UCSD-AML1 (cell line): ENCODE data around the gene APCDD1L.
"Not testable (repeated sequence)": the region's sequence is repeated elsewhere in the genome, so short reads cannot be mapped to it uniquely, and the experiment has no call there.

Source experiments
- DNase-seq: peaks from one replicate; lab custom pipeline; 2025; ENCODE audit not compliant: unreplicated experiment; lab: John Stamatoyannopoulos, UW

APCDD1L gene

DNA sequence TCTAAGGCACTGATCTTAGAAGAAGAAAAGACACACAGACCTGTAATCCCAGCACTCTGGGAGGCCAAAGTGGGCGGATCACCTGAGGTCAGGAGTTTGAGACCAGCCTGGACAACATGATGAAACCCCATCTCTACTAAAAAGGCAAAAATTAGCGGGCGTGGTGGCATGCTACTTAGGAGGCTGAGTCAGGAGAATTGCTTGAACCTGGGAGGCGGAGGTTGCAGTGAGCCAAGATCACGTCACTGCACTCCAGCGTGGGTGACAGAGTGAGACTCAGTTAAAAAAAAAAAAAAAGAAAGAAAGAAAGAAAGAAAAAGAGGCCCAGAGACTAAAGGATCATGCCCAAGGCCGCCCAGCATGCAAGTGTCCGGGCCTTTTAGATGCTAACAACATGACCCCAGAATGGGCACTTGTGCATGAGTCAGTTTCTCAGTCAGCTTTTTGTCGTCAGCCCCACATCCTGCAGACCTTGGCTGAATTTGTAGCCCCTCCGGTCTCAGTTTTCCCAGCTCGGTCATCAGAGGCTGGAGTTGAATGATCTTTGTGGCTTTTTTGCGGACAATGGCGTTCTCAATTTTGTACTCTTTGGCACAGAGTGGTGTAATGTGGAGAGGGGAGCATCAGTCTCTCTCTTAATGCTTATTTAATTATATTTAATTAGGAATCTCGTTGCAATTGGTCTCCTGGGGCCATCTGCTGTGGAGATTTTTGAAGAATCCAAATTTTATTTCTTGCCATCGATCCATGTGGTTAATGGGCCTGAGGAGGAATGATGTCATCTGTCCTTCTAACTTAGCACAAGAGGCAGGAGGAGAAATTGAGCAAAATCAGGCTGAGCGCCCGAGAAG lies 30.6 kb upstream of the APCDD1L start:
- DNase-seq = no peak

DNA sequence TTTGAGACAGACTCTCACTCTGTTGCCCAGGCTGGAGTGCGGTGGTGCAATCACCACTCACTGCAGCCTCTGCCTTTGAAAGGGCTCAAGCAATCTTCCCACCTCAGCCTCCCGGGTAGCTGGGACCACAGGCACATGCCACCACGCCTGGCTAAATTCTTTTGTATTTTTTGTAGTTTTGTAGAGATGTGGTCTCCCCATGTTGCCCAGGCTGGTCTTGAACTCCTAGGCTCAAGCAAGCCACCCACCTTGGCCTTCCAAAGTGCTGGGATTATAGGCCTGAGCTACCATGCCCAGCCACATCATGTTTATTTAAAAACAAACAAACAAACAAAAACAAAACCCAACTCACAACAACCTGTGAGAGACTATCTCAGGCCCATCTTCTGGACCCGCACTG lies 29.7 kb upstream of the APCDD1L start:
- no peak for DNase-seq

- DNase-seq = no peak
Observed at GRCh38 chr20:58544286-58544685, 29.1 kb upstream of the APCDD1L start.

DNA sequence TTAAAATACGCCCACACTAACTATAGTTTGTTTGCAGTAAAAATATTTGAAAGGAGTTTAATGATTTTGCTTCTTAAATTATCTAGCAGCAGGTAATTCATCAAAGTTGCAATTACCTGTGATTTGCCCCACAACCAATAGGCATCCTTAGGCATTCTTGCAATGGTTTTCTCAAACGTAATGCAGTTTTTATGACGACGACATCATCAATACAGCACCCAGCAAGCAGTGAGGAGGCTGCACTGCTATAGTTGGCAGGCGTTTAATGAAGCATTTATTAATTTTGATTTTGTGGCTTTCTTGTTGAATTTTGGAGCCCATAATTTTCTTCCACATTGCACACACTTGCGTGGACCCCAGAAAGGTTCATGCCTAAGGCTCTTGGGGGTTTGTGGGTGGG lies 28.1 kb upstream of the APCDD1L start:
- no peak for DNase-seq

DNA sequence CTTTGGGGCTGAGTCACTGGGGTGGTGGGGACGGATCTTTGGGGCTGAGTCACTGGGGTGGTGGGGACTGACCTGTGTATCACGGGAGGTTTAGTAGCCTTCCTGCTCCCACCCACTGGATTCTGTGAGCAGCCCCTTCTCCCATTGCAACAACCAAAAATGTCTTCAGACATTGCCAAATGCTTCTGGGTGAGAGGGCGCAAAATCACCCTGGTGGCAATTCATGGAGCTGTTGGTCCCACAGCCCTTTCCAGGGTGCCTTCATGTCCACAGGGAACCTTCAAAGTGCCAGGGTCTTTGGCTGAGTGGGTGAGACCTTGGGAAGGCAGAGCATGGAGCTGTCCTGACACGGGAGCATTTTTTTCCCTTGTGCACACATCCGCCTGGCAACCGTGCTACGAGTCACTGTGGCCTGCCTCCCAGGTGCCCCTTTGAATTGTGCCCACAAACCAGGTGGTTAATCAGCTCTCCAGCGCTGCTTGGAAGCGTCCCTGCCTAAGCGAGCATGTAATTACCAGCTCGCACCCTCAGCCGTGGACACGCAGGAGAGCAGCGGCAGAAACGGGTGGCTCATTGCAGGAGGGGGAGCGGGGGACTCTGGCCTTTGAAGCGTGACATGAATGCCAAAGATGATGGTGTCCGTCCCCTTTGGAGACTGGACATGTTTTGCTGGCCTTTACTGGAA lies 27.4 kb upstream of the APCDD1L start:
- DNase-seq = no peak

DNA sequence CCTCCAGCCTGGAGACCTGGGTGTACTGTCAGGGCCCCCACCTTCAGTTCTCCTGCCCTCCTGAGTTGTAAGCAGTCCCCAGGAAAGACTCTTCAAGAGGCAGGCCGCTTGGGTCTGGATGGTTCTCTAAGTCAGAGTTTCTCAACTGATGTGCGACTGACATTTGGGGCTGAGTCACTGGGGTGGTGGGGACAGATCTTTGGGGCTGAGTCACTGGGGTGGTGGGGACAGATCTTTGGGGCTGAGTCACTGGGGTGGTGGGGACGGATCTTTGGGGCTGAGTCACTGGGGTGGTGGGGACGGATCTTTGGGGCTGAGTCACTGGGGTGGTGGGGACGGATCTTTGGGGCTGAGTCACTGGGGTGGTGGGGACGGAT lies 26.8 kb upstream of the APCDD1L start:
- not testable (repeated sequence) for DNase-seq

GRCh38 chr20:58538752-58539151 lies 23.6 kb upstream of the APCDD1L start:
- no peak for DNase-seq

DNA sequence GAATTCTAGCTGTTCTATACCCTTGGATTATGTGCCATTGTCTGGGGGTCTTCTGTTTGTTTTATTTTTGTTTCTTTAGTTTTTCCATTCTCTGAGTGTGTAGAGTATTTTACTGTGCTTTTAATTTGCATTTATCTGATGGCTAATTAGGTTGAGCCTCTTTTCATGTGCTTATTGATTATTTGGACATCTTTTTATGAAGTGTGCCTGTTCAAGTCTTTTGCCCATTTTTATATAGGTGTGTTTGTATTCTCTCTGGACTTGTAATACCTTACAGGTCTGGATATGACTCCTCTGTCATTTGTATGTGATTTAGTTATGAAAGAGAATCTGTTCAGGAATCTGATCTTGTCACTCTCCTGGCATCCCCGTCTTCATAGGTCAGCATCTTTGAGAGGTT lies 22.6 kb upstream of the APCDD1L start:
- no peak for DNase-seq

DNA sequence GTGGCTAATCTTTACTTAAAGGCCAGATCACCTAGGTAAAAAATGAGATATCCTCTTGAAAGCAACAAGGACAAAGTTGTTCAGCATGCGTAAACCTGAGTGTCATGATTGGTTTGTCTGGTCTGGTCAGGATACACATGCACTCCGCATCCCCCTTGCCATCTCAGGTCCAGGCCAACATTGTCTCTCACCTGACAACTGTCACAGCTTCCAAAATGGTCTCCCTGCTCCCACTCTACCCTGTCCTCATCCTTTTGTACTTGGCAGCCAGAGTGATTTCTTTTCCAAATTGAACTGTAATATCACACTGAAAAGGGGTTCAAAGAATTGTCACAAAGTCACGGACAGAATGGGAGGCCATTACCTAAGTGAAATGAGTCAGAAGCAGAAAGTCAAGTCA lies 21.1 kb upstream of the APCDD1L start:
- no peak for DNase-seq

DNA sequence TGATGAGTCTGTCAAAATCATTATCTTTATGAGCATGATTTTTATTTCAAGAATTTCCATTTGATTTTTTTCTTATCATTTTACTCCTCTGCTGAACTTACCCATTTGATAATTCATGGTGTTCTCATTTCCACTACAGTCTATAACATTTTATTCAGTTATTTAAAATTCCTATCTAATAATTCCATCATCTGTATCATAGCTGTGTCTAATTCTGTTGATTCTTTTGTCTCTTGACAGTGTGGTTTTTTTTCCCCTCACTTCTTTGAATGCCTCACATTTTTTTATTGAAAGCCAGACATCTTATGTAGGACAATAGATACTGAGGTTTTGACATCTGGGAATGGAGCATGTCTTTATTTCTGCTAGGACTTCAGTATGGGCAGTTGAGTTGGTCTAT lies 16.5 kb upstream of the APCDD1L start:
- no peak for DNase-seq

DNA sequence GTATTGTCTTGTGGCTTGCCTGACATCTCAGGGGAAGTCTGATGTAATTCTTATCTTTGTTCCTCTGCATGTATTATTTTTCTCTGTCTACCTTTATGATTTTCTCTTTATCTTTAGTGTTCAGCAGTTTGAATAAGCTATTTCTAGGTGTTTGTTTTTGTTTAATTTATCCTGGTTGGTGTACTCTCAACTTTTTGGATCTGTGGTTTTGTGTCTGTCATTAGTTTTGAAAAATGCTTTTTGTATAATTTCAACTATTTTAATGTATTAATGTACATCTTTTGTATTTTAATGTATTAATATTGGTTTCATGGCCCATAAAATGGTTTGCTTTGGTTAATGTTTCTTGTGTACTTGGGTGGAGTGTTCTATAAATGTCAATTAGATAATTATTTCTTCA lies 15.9 kb upstream of the APCDD1L start:
- DNase-seq = no peak

- DNase-seq = no peak
Observed at GRCh38 chr20:58528412-58528811, 13.2 kb upstream of the APCDD1L start.

DNA sequence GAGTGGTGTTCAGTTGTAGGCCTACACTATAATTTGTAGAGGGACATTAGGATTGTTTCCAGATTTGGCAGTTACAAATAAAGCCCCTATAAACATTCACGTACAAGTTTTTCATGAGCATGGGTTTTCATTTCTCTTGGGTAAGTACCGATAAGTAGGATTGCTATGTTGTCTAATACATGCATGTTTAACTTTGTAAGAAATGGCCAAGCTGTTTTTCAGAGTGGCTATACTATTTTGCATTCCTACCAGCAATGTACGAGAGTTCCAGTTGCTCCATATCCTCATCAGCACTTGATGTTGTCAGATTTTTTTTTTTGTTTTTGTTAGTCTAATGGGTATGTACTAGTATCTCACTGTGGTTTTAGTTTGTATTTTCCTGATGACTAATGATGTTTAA lies 11.2 kb upstream of the APCDD1L start:
- no peak for DNase-seq

DNA sequence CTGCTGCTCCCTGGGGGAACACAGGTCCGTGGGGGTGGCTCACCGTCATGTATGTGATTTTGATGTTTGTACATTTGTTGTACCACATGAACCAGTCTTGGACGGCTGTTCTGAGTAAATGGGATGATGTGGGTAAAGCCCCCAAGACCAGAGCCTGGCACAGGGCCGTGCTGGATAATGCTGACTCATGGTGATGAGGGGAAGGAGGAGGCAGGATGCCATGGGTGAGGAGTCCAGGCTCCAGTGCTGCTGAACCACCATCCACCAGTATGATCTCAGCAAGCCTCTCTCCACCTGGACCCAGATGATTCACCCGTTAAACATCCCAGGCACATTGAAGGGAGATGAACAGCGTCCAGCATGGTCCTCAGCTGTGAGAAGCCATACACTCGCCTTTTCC lies 9.6 kb upstream of the APCDD1L start:
- no peak for DNase-seq

GRCh38 chr20:58523971-58524315 lies 8.7 kb upstream of the APCDD1L start:
- no peak for DNase-seq

GRCh38 chr20:58523072-58523970 lies 8.1 kb upstream of the APCDD1L start:
- DNase-seq = no peak

- no peak for DNase-seq
Observed at GRCh38 chr20:58522666-58523065, 7.5 kb upstream of the APCDD1L start.

DNA sequence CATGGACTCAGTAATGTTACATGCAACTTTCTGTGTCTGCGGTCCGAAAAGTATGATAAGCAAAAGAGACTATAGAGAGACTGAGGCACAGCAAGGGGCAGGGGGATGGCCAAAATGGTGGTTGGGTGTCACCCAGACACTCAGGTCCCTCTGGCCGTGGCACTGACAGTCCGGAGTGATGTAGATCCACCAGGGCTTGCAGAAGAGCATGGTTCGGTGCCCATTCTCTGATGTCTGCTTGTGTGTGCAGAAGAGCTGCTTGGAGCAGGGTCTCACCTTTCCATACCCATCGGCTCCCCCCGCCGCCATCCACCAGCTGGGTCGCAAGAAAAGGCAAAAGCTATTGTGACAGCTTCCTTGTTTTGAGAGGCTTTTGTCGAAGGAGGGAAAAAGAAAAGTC lies 6.6 kb upstream of the APCDD1L start:
- no peak for DNase-seq

- DNase-seq = no peak
Observed at GRCh38 chr20:58519940-58520712, 4.9 kb upstream of the APCDD1L start.

DNA sequence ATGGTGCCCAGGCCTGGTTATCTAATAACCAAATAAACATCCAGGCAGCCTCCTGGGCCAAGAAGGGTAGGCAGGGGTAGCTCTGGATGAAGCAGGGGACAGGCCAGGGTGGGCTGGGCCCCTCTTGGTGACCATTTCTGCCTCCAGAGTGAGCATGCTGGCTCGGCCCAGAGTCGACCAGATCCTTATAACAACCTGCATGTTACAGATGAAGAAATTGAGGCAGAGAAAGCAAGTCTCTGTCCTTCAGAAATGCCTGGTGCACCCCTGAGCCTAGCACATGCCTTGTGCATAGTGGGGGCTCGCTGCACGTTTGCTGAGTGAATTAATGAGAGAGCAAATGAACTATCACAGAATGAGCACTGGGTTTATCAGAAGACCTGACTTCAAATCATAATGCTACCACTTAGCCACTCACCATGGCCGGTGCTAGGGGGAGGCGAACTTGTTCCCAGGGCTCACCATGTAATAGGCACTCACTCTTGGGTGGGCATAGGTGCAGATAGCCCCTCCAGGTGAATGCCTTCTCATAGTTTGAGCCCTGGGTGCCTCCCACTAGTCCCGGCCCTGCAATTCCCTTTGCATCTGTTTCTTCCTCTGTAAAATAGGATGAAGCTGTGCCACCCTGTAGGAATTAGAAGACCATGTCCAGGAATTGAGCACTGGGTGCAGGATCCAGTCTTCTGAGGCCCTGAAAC lies 3.8 kb upstream of the APCDD1L start:
- no peak for DNase-seq
